Transverse colon (tissue), 4 donors: ENCODE data around the gene DTD1.

ENCODE experiments used
- POLR2A ChIP-seq: fragments of 450-650 bp; IDR thresholded peaks from one replicate; pipeline ENCODE4 v1.6.1; 2016; ENCODE audit warnings: antibody characterized with exemption, mild to moderate bottlenecking, moderate library complexity
- POLR2AphosphoS5 ChIP-seq, 3 donors: sonication (generic); formaldehyde crosslinking; IDR thresholded peaks; one replicate each; pipeline ENCODE4 v1.6.1; 2016; ENCODE audit warnings: antibody characterized with exemption in 3 of 3
- TF ChIP-seq, protein P1 (sequence below), 5 experiments: fragments of 200-600 bp in 3 of 5; fragments of 450-650 bp in 2 of 5; sonication (generic) in 3 of 5; IDR thresholded peaks; 1 replicate in 2 of 5; 2 replicates in 3 of 5; pipeline ENCODE4 v1.5.1; 2016 to 2017; ENCODE audit warnings: antibody characterized with exemption in 5 of 5, inconsistent platforms in 3 of 5, mild to moderate bottlenecking in 2 of 5, moderate library complexity in 1 of 5

DNA sequence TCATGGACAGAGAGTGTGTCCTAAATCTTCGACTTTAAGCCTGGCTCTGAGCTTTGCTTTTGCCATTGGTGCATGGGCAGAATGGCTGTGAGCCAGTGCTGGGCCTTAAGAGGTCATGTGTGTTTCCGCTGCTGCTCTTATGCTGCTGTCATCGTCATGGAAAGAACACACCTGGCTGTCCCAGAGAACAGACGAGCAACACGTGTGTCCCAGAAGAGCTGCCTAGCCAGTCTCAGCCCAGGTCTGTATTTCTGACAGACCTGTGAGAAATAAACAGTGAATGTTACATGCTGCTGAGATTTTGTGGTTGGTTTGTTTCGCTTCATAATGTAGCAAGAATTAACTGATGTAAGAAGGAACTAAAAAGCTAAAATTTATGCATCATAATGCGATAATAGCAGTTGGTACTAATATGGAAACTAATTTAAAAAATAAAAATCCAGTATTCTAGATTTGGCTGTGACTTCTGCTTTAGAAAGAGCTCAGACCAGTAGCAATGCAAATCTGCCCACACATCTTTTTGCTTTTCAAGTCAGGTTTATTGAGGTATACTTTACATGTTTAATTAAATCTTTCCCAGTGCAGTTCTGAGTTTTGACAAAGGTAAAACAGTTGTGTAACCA, 214.3 kb downstream of the DTD1 start:
- TF ChIP-seq, protein P1, sequence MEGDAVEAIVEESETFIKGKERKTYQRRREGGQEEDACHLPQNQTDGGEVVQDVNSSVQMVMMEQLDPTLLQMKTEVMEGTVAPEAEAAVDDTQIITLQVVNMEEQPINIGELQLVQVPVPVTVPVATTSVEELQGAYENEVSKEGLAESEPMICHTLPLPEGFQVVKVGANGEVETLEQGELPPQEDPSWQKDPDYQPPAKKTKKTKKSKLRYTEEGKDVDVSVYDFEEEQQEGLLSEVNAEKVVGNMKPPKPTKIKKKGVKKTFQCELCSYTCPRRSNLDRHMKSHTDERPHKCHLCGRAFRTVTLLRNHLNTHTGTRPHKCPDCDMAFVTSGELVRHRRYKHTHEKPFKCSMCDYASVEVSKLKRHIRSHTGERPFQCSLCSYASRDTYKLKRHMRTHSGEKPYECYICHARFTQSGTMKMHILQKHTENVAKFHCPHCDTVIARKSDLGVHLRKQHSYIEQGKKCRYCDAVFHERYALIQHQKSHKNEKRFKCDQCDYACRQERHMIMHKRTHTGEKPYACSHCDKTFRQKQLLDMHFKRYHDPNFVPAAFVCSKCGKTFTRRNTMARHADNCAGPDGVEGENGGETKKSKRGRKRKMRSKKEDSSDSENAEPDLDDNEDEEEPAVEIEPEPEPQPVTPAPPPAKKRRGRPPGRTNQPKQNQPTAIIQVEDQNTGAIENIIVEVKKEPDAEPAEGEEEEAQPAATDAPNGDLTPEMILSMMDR (IDR thresholded peaks at IDR 0.05) = no peak
- TF ChIP-seq POLR2A = no peak
- no peak for TF ChIP-seq POLR2AphosphoS5 (IDR thresholded peaks at IDR 0.05)
